CD4-positive, alpha-beta memory T cell (primary cell): Measurements from ENCODE around the gene APBB2. TPM values are rescaled to one million over a fixed set of nuclear protein-coding genes. Genes with fewer than 3 reads are reported as not detected.

Experiments used
- CTCF ChIA-PET: fragments of 350-600 bp; sonication (Branson Sonifier 250); formaldehyde crosslinking; loops from one replicate; lab custom pipeline; 2021; ENCODE audit warnings: inconsistent platforms; ENCODE audit not compliant: partially characterized antibody; lab: Charles Lee
- POLR2A ChIA-PET: fragments of 350-600 bp; sonication (Branson Sonifier 250); formaldehyde crosslinking; loops from one replicate; lab custom pipeline; 2021; ENCODE audit not compliant: partially characterized antibody; lab: Charles Lee
- DNase-seq, 5 donors: peaks; one replicate each; pipeline versions ENCODE4 v3.0.0 to v3.0.0-alpha.2; 2020 to 2022; ENCODE audit warnings: mixed read lengths in 1 of 5
- H3K27ac ChIP-seq: one replicate; pipeline ENCODE4 v1.7.0; 2013; ENCODE audit warnings: low read depth, low read length
- H3K27me3 ChIP-seq: 2 replicates; pipeline ENCODE4 v1.7.0; 2013; ENCODE audit warnings: mild to moderate bottlenecking, low read length, moderate library complexity; ENCODE audit not compliant: insufficient read depth
- H3K36me3 ChIP-seq: 2 replicates; pipeline ENCODE4 v1.7.0; 2013; ENCODE audit warnings: mild to moderate bottlenecking, low read length, moderate library complexity; ENCODE audit not compliant: insufficient read depth
- H3K4me1 ChIP-seq: 2 replicates; pipeline ENCODE4 v1.7.0; 2013; ENCODE audit warnings: mild to moderate bottlenecking, low read length, moderate library complexity; ENCODE audit not compliant: insufficient read depth
- H3K4me3 ChIP-seq, 2 donors: one replicate each; pipeline ENCODE4 v1.7.0; 2013; ENCODE audit warnings: low read length in 2 of 2, mild to moderate bottlenecking in 1 of 2
- H3K9me3 ChIP-seq, 2 donors: one replicate each; pipeline ENCODE4 v1.7.0; 2013; ENCODE audit warnings: low read length in 2 of 2, control low read depth in 1 of 2; ENCODE audit not compliant: control insufficient read depth in 1 of 2
- H3K27ac Mint-ChIP-seq, 7 donors: one replicate each; pipeline ENCODE4 v1.8.0; 2020 to 2021; ENCODE audit warnings: mixed read lengths in 7 of 7, mild to moderate bottlenecking in 6 of 7, inconsistent platforms in 3 of 7, moderate library complexity in 3 of 7
- H3K27me3 Mint-ChIP-seq, 2 donors: one replicate each; pipeline ENCODE4 v1.8.0; 2020 to 2021; ENCODE audit warnings: mixed read lengths in 2 of 2
- H3K36me3 Mint-ChIP-seq, 2 donors: one replicate each; pipeline ENCODE4 v1.8.0; 2020 to 2021; ENCODE audit warnings: mixed read lengths in 2 of 2, inconsistent platforms in 1 of 2, mild to moderate bottlenecking in 1 of 2
- H3K4me1 Mint-ChIP-seq, 4 donors: one replicate each; pipeline ENCODE4 v1.8.0; 2020 to 2021; ENCODE audit warnings: mixed read lengths in 4 of 4, mild to moderate bottlenecking in 1 of 4
- H3K4me3 Mint-ChIP-seq, 8 donors: one replicate each; pipeline ENCODE4 v1.8.0; 2020 to 2021; ENCODE audit warnings: mixed read lengths in 8 of 8, mild to moderate bottlenecking in 7 of 8, moderate library complexity in 6 of 8, inconsistent platforms in 3 of 8
- H3K9me3 Mint-ChIP-seq, 8 donors: one replicate each; pipeline ENCODE4 v1.8.0; 2020 to 2021; ENCODE audit warnings: mixed read lengths in 8 of 8, mild to moderate bottlenecking in 5 of 8, inconsistent platforms in 3 of 8, moderate library complexity in 1 of 8
- intact Hi-C: fragments of 100-400 bp; cut with micrococcal nuclease; formaldehyde crosslinking; loops from one replicate; pipeline ENCODE4 v1.15.1; 2023
- polyA plus RNA-seq, 2 donors: library from polyadenylated mRNA; unstranded; fragments of 300-500 nt; fragmentation: Illumina TruSeq; gene quantifications; one replicate each; pipeline ENCODE4 v1.2.3, GENCODE V29; 2021
- total RNA-seq, 2 experiments: library from RNA; stranded (reverse); gene quantifications; one replicate each; pipeline ENCODE4 v1.2.3, GENCODE V29; 2021

Gene APBB2
- total and polyA plus RNA-seq, 4 experiments from 2014 or later, result 0.50 to 0.58 TPM; not detected in 2

- no peak overlapping the region for H3K27ac Mint-ChIP-seq
- no peaks in the 10 kb centered on the region for H3K36me3 Mint-ChIP-seq
- peaks cover 0 to 3% (median 0%) of the 10 kb centered on the region in 8 donors for H3K9me3 Mint-ChIP-seq
- no peaks in the 10 kb centered on the region for H3K4me1 Mint-ChIP-seq
- H3K4me1 ChIP-seq, result no peaks in the 10 kb centered on the region
- no peak overlapping the region for H3K4me3 Mint-ChIP-seq
- intact Hi-C loops, result no loop called here
- H3K27me3 ChIP-seq, result no peaks in the 10 kb centered on the region
- no peak for DNase-seq
- peaks cover 4 to 14% of the 10 kb centered on the region in 2 donors for H3K27me3 Mint-ChIP-seq
- CTCF ChIA-PET, result interaction anchor here (0.9 to 8.0 kb wide), 2 partner anchors 11 to 16 kb away, joined by 4 to 73 read pairs; no protein-coding TSS in a partner anchor
- H3K36me3 ChIP-seq, result no peaks in the 10 kb centered on the region
- H3K9me3 ChIP-seq, result no peaks in the 10 kb centered on the region
- no peak overlapping the region for H3K27ac ChIP-seq
- POLR2A ChIA-PET, result no interaction called here
- no peak overlapping the region for H3K4me3 ChIP-seq
These were observed 276.0 kb downstream of the APBB2 start for GRCh38 chr4:40938337-40938736.

DNA sequence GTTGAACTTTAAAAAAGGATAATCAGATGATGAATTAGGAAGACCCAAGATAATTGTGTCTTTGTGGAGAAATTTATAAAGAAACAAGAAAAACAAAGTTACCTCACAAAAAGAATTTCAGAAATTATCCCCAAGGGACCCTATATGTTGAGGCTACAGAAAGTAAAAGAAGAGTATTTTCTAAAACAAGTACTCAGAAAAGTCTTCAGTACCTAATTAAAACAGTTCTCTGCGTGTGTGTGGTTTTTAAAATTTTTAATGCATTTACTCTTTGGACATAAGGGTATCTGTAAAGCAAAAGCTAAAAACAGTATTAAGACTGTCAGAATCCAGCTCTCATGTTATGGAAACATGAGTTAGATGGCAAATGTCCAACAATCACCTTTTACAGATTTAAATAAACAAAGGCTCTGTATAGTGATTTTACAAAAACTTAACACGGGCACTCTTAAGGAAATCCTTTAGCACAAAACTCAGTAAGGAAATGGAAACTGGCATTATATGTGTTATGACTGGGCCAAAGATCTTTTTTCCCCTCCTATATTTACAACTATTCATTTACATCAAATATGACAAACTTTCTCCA is 277.1 kb downstream of the APBB2 start:
- Mint-ChIP-seq H3K27me3 (peaks cover 6 to 14% of the 10 kb centered on the region in 2 donors), H3K9me3 (peaks cover 0 to 3% (median 0%) of the 10 kb centered on the region in 8 donors), H3K4me3 (no peak overlapping the region), H3K27ac (no peak overlapping the region), H3K4me1 (no peaks in the 10 kb centered on the region), H3K36me3 (no peaks in the 10 kb centered on the region)
- H3K4me3 ChIP-seq, result no peak overlapping the region
- H3K9me3 ChIP-seq, result no peaks in the 10 kb centered on the region
- no peak for DNase-seq
- CTCF ChIA-PET, result interaction anchor here (8.0 kb wide), 1 partner anchor 10 kb away, joined by 73 read pairs; no protein-coding TSS in a partner anchor
- H3K36me3 ChIP-seq, result no peaks in the 10 kb centered on the region
- POLR2A ChIA-PET, result no interaction called here
- no peak overlapping the region for H3K27ac ChIP-seq
- intact Hi-C loops, result no loop called here
- H3K27me3 ChIP-seq, result no peaks in the 10 kb centered on the region
- no peaks in the 10 kb centered on the region for H3K4me1 ChIP-seq

- Histone ChIP-seq H3K4me3 (no peak overlapping the region), H3K4me1 (no peaks in the 10 kb centered on the region), H3K27me3 (no peaks in the 10 kb centered on the region), H3K9me3 (no peaks in the 10 kb centered on the region), H3K36me3 (no peaks in the 10 kb centered on the region), H3K27ac (no peak overlapping the region)
- Mint-ChIP-seq H3K4me1 (no peaks in the 10 kb centered on the region), H3K27me3 (peaks cover 7 to 8% of the 10 kb centered on the region in 2 donors), H3K36me3 (no peaks in the 10 kb centered on the region), H3K4me3 (no peak overlapping the region), H3K9me3 (peaks cover 0 to 1% (median 0%) of the 10 kb centered on the region in 8 donors), H3K27ac (no peak overlapping the region)
- no peak for DNase-seq
- CTCF ChIA-PET, result interaction anchor here (8.0 kb wide), 1 partner anchor 8 kb away, joined by 73 read pairs; no protein-coding TSS in a partner anchor
- intact Hi-C loops, result no loop called here
- POLR2A ChIA-PET, result no interaction called here
These were observed 279.7 kb downstream of the APBB2 start for GRCh38 chr4:40934676-40935075.

- POLR2A ChIA-PET, result no interaction called here
- peaks cover 7 to 8% of the 10 kb centered on the region in 2 donors for H3K27me3 Mint-ChIP-seq
- no peak for DNase-seq
- no peak overlapping the region for H3K4me3 Mint-ChIP-seq
- Histone ChIP-seq H3K9me3 (no peaks in the 10 kb centered on the region), H3K4me1 (no peaks in the 10 kb centered on the region), H3K4me3 (no peak overlapping the region), H3K36me3 (no peaks in the 10 kb centered on the region), H3K27me3 (no peaks in the 10 kb centered on the region), H3K27ac (no peak overlapping the region)
- CTCF ChIA-PET, result interaction anchor here (8.0 kb wide), 1 partner anchor 6 kb away, joined by 73 read pairs; no protein-coding TSS in a partner anchor
- intact Hi-C loops, result no loop called here
- H3K4me1 Mint-ChIP-seq, result no peaks in the 10 kb centered on the region
- no peaks in the 10 kb centered on the region for H3K9me3 Mint-ChIP-seq
- no peak overlapping the region for H3K27ac Mint-ChIP-seq
- no peaks in the 10 kb centered on the region for H3K36me3 Mint-ChIP-seq
These were observed 280.9 kb downstream of the APBB2 start for GRCh38 chr4:40933272-40934053.

DNA sequence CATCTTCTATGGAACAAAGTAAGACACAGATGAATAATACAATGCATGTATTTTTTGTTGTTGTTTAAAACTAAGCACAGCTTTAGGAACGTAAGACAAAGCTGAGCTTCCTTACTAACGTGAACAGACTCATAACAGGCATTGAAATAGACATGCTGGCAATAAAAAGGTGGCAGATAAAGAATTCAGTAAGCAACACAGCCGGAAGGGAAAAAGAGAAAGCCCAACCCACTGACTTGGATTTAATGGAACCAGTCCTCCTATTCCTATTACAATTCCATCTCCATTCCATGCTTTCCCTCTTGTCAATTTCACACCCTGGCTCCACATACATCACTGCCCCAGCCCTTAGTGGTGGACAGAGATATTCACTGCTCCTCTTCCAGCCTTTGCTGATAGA is 282.5 kb downstream of the APBB2 start:
- no peak overlapping the region for H3K27ac Mint-ChIP-seq
- no peak overlapping the region for H3K4me3 Mint-ChIP-seq
- no peaks in the 10 kb centered on the region for H3K9me3 Mint-ChIP-seq
- H3K4me1 Mint-ChIP-seq, result peaks cover 0 to 5% (median under 1%) of the 10 kb centered on the region in 4 donors
- no peaks in the 10 kb centered on the region for H3K9me3 ChIP-seq
- ChIA-PET CTCF (interaction anchor here (1.3 to 4.8 kb wide), 2 partner anchors 12 to 23 kb away, joined by 3 to 27 read pairs; no protein-coding TSS in a partner anchor), POLR2A (interaction anchor here (0.6 kb wide), 1 partner anchor 349 kb away, joined by 3 read pairs; no protein-coding TSS in a partner anchor)
- no peak for DNase-seq
- H3K27me3 Mint-ChIP-seq, result peaks cover 14 to 17% of the 10 kb centered on the region in 2 donors
- no peaks in the 10 kb centered on the region for H3K36me3 Mint-ChIP-seq
- no peak overlapping the region for H3K27ac ChIP-seq
- intact Hi-C loops, result no loop called here
- no peaks in the 10 kb centered on the region for H3K4me1 ChIP-seq
- no peaks in the 10 kb centered on the region for H3K36me3 ChIP-seq
- H3K27me3 ChIP-seq, result no peaks in the 10 kb centered on the region
- H3K4me3 ChIP-seq, result no peak overlapping the region

DNA sequence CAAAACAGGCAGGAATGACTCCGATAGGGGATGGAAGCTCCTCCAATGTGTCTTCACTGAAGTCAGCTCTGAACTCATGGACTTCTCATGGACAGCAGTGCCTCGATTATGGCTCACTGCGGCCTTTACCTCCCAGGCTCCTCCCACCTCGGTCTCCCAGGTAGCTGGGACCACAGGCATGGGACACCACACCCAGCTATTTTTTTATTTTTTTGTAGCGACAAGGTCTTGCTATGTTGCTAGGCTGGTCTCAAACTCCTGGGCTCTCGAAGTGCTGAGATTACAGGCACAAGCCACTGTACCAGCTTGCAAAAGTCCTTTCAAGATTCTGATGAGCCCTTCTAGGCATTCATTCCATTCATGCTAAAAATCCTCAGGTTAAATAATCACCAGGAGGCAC is 283.1 kb downstream of the APBB2 start:
- no peak overlapping the region for H3K4me3 ChIP-seq
- peaks cover 0 to 5% (median under 1%) of the 10 kb centered on the region in 4 donors for H3K4me1 Mint-ChIP-seq
- H3K9me3 ChIP-seq, result no peaks in the 10 kb centered on the region
- H3K4me3 Mint-ChIP-seq, result no peak overlapping the region
- no peaks in the 10 kb centered on the region for H3K4me1 ChIP-seq
- intact Hi-C loops, result no loop called here
- H3K36me3 Mint-ChIP-seq, result no peaks in the 10 kb centered on the region
- H3K36me3 ChIP-seq, result no peaks in the 10 kb centered on the region
- CTCF ChIA-PET, result interaction anchor here (1.3 to 8.6 kb wide), 3 partner anchors 6 to 23 kb away, joined by 3 to 73 read pairs (median 27); no protein-coding TSS in a partner anchor
- H3K9me3 Mint-ChIP-seq, result no peaks in the 10 kb centered on the region
- no peaks in the 10 kb centered on the region for H3K27me3 ChIP-seq
- DNase-seq, result no peak
- POLR2A ChIA-PET, result interaction anchor here (0.6 kb wide), 1 partner anchor 349 kb away, joined by 3 read pairs; no protein-coding TSS in a partner anchor
- peaks cover 19 to 21% of the 10 kb centered on the region in 2 donors for H3K27me3 Mint-ChIP-seq
- no peak overlapping the region for H3K27ac Mint-ChIP-seq
- no peak overlapping the region for H3K27ac ChIP-seq

DNA sequence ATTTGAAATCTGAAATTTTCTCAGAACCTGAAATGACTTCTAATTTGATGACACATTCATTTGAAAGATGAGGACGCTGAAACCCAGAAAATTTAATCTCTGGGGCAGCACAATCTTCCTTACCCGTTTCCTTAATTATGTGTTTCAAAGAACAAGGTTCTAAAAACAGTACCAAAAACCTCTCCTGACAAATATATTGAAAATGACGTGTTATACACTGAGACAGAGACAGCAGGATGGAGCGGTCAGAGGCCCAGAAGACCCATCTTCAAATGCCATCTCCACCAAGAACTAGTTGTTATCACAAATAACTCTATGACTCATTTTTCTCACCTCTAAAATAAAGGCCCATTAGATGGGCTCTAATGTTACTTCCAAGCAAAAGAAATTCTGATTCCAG is 287.3 kb downstream of the APBB2 start:
- Histone ChIP-seq H3K4me1 (no peaks in the 10 kb centered on the region), H3K9me3 (no peaks in the 10 kb centered on the region), H3K27me3 (no peaks in the 10 kb centered on the region), H3K4me3 (no peak overlapping the region), H3K27ac (no peak overlapping the region), H3K36me3 (no peaks in the 10 kb centered on the region)
- H3K27ac Mint-ChIP-seq, result no peak overlapping the region
- H3K36me3 Mint-ChIP-seq, result no peaks in the 10 kb centered on the region
- peaks cover 14 to 16% of the 10 kb centered on the region in 2 donors for H3K27me3 Mint-ChIP-seq
- peaks cover 0 to 6% (median 2%) of the 10 kb centered on the region in 4 donors for H3K4me1 Mint-ChIP-seq
- no peak overlapping the region for H3K4me3 Mint-ChIP-seq
- intact Hi-C loops, result loop anchor here (5.0 kb wide), 1 partner anchor 1590 kb away; no protein-coding TSS in a partner anchor
- DNase-seq, result no peak
- H3K9me3 Mint-ChIP-seq, result no peaks in the 10 kb centered on the region
- CTCF ChIA-PET, result interaction anchor here (0.8 to 10.1 kb wide), 6 partner anchors 7 to 34 kb away, joined by 3 to 92 read pairs (median 36); no protein-coding TSS in a partner anchor
- POLR2A ChIA-PET, result no interaction called here
